Uterus (tissue), 4 donors: ENCODE measurements around the gene SPAG8. TPM values are rescaled to one million over a fixed set of nuclear protein-coding genes. Genes with fewer than 3 reads are reported as not detected.

Experiments used
- DNase-seq, 2 donors: peaks; one replicate each; pipeline ENCODE4 v3.0.0-alpha.2; 2019 to 2020
- H3K27ac ChIP-seq, 2 donors: fragments of 200-600 bp; sonication (generic); 1 replicate in 1 of 2; 2 replicates in 1 of 2; pipeline ENCODE4 v1.5.1; 2016 to 2018
- H3K27me3 ChIP-seq, 2 donors: fragments of 200-600 bp; sonication (generic); one replicate each; pipeline ENCODE4 v1.5.1; 2018 to 2019; ENCODE audit warnings: control low read depth in 1 of 2
- H3K36me3 ChIP-seq, 2 donors: fragments of 200-600 bp; sonication (generic); one replicate each; pipeline ENCODE4 v1.5.1; 2019; ENCODE audit warnings: control low read depth in 1 of 2
- H3K4me1 ChIP-seq, 2 donors: fragments of 200-600 bp; sonication (generic); one replicate each; pipeline ENCODE4 v1.5.1; 2018 to 2019; ENCODE audit warnings: control low read depth in 1 of 2
- H3K4me3 ChIP-seq, 2 donors: fragments of 200-600 bp; sonication (generic); 1 replicate in 1 of 2; 2 replicates in 1 of 2; pipeline ENCODE4 v1.5.1; 2018 to 2019; ENCODE audit warnings: mild to moderate bottlenecking in 1 of 2
- H3K9me3 ChIP-seq, 2 donors: fragments of 200-600 bp; sonication (generic); one replicate each; pipeline ENCODE4 v1.5.1; 2019; ENCODE audit warnings: control low read depth in 1 of 2
- CTCF ChIP-seq, 4 experiments: fragments of 200-600 bp in 2 of 4; fragments of 450-650 bp in 2 of 4; sonication (generic) in 2 of 4; IDR thresholded peaks; one replicate each; pipeline ENCODE4 v1.5.1; 2016 to 2019; ENCODE audit warnings: antibody characterized with exemption in 4 of 4, mild to moderate bottlenecking in 2 of 4, moderate library complexity in 1 of 4
- POLR2A ChIP-seq, 2 donors: fragments of 450-650 bp; IDR thresholded peaks; one replicate each; pipeline ENCODE4 v1.6.1; 2016; ENCODE audit warnings: antibody characterized with exemption in 2 of 2, mild to moderate bottlenecking in 1 of 2, moderate library complexity in 1 of 2
- intact Hi-C: fragments of 100-400 bp; cut with DNase I; formaldehyde crosslinking; loops from one replicate; pipeline ENCODE4 v1.15.1; 2023; ENCODE audit warnings: low total_unique reads
- total RNA-seq, 4 donors: library from RNA; depleted of rRNA in 3 of 4; stranded (reverse); fragments of >200 nt in 3 of 4; gene quantifications; one replicate each; pipeline versions ENCODE4 v1.1.0 to v1.2.4, GENCODE V29; 2014 to 2023
- donor health status: DM: yes; HTN: yes; CAD: no.

SPAG8 gene
- total RNA-seq, 4 donors from 2014 or later = 0.26 to 6.0 (median 4.0) TPM; not detected in 1

- H3K27me3 ChIP-seq = no peaks in the 10 kb centered on the region
- no peak overlapping the region for H3K4me3 ChIP-seq
- no peaks in the 10 kb centered on the region for H3K4me1 ChIP-seq
- H3K9me3 ChIP-seq = no peaks in the 10 kb centered on the region
- peak; percentile 63 to 75 (median 67) for TF ChIP-seq CTCF (IDR thresholded peaks at IDR 0.05)
- TF ChIP-seq POLR2A (IDR thresholded peaks at IDR 0.05) = no peak
- no peak for DNase-seq
- intact Hi-C loops = no loop called here
- no peaks in the 10 kb centered on the region for H3K36me3 ChIP-seq
- H3K27ac ChIP-seq = no peak overlapping the region
Measured at GRCh38 chr9:35826071-35826701, 14.1 kb upstream of the SPAG8 start.

GRCh38 chr9:35822926-35823325, 10.9 kb upstream of the SPAG8 start:
- no peak overlapping the region for H3K27ac ChIP-seq
- H3K27me3 ChIP-seq = no peaks in the 10 kb centered on the region
- TF ChIP-seq CTCF (IDR thresholded peaks at IDR 0.05) (no peak), POLR2A (IDR thresholded peaks at IDR 0.05) (no peak)
- H3K4me3 ChIP-seq = no peak overlapping the region
- no peaks in the 10 kb centered on the region for H3K36me3 ChIP-seq
- H3K4me1 ChIP-seq = no peaks in the 10 kb centered on the region
- intact Hi-C loops = no loop called here
- no peak for DNase-seq
- H3K9me3 ChIP-seq = no peaks in the 10 kb centered on the region

GRCh38 chr9:35820076-35820475, 8.0 kb upstream of the SPAG8 start:
- H3K9me3 ChIP-seq = no peaks in the 10 kb centered on the region
- no peaks in the 10 kb centered on the region for H3K4me1 ChIP-seq
- H3K27ac ChIP-seq = no peak overlapping the region
- TF ChIP-seq POLR2A (IDR thresholded peaks at IDR 0.05) (no peak), CTCF (IDR thresholded peaks at IDR 0.05) (no peak)
- no peak for DNase-seq
- H3K27me3 ChIP-seq = no peaks in the 10 kb centered on the region
- intact Hi-C loops = no loop called here
- H3K36me3 ChIP-seq = no peaks in the 10 kb centered on the region
- no peak overlapping the region for H3K4me3 ChIP-seq

- no peaks in the 10 kb centered on the region for H3K27me3 ChIP-seq
- H3K4me1 ChIP-seq = no peaks in the 10 kb centered on the region
- DNase-seq = no peak
- H3K36me3 ChIP-seq = no peaks in the 10 kb centered on the region
- H3K9me3 ChIP-seq = no peaks in the 10 kb centered on the region
- no peak overlapping the region for H3K4me3 ChIP-seq
- intact Hi-C loops = loop anchor here (10.0 kb wide), 1 partner anchor 704 kb away; the partner anchor contains the start of gene ATOSB
- no peak overlapping the region for H3K27ac ChIP-seq
- TF ChIP-seq CTCF (IDR thresholded peaks at IDR 0.05) = no peak
- no peak for TF ChIP-seq POLR2A (IDR thresholded peaks at IDR 0.05)
Measured at GRCh38 chr9:35818341-35818740, 6.3 kb upstream of the SPAG8 start.

- Histone ChIP-seq H3K36me3 (no peaks in the 10 kb centered on the region), H3K4me1 (peaks cover 0 to under 1% of the 10 kb centered on the region in 2 donors), H3K27ac (no peak overlapping the region), H3K9me3 (no peaks in the 10 kb centered on the region), H3K27me3 (no peaks in the 10 kb centered on the region), H3K4me3 (no peak overlapping the region)
- intact Hi-C loops = loop anchor here (10.0 kb wide), 1 partner anchor 702 kb away; the partner anchor contains the start of gene ATOSB
- TF ChIP-seq CTCF (IDR thresholded peaks at IDR 0.05) = no peak
- TF ChIP-seq POLR2A (IDR thresholded peaks at IDR 0.05) = no peak
- DNase-seq = no peak
Measured at GRCh38 chr9:35816708-35817107, 4.6 kb upstream of the SPAG8 start.
